ENCODE measurements around the gene RAE1.

Gene RAE1

DNA sequence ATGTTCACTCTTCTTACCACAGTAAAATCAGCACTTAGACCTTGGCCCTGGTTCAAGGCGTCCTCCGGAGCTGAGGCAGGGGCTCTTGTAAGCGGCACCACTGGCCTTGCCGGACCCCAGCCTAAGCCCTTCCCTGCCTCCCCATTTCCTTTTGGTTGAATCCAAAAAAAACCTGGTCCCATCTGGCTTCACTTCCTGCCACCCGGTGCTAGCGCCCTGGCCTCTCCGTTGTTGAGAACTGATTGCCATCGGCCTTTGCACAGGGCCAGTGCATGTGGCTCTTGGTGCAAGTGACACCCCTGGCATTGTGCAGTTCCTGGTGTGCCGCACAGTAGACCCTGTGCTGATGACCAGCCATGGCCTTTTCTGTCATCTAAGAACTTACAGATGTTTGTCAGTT lies 21.1 kb downstream of the RAE1 start:
- H3K4me3 ChIP-seq (ENCODE audit: low read depth, low read length), result no peak overlapping the region
- no peak for TF ChIP-seq CTCF (IDR thresholded peaks at IDR 0.05; ENCODE audit: low read depth, low read length, missing control alignments)
- no peak for DNase-seq (ENCODE audit: low read depth)

DNA sequence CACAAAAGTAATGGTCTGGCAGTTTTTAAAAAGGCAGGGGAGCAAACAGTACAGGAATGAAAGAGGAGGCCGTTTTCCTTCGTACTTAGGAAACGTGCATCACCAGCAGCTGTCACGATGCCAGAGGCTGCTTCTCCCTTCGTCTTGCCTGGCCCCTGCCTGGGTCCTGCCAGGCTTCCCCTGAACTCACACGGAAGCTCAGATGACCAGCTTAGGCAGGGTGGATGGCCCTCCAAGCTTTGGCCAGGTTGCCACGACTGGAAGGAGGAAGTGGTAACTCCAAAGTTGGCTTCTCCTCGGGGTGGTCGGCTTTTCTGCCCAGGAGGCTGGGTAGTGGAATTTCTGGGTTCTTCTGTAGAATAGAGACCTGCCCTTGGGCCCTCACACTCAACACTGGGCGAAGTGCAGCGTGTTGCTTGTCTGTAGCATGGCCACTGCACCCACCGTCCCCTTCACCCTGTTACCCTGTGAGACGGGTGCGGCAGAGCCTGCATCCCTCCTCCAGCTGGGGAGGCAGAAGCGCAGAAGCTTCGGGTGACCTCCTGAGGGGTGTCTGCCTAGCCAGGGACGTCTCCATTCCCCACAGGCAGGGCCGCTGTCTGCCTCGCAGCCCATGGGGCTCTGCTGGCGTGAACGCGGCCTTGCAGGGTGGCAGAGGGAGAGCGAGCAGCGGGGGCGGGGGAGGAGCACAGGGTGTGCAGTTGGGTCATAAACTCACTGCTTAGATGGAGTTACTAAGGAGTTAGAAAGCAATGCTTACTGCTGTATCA lies 21.7 kb downstream of the RAE1 start:
- TF ChIP-seq CTCF (IDR thresholded peaks at IDR 0.05; ENCODE audit: low read depth, low read length, missing control alignments), result no peak
- no peak for DNase-seq (ENCODE audit: low read depth)
- no peak overlapping the region for H3K4me3 ChIP-seq (ENCODE audit: low read depth, low read length)

DNA sequence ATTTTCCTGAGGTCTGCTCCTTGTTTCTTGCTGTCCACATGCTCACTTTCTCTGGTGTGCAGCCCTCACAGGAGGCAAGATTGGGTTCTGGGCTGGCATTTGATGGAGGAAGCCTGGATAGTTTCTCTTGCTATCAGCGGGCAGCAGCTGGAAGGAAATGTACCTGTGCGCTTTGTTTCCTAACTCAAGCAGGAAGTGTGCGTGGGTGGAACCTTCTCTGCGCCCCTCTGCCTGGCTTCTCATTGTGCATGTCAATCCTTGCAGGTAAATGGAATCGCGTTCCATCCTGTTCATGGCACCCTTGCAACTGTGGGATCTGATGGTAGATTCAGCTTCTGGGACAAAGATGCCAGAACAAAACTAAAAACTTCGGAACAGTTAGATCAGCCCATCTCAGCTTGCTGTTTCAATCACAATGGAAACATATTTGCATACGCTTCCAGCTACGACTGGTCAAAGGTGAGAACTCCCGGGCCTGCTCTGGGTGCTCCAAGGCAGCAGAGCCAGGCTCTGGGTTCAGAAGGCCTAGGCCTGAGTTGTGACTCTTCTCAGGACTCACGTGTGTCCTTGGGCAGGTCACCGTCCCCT lies 23.4 kb downstream of the RAE1 start:
- no peak for DNase-seq (ENCODE audit: low read depth)
- TF ChIP-seq CTCF (IDR thresholded peaks at IDR 0.05; ENCODE audit: low read depth, low read length, missing control alignments), result no peak
- H3K4me3 ChIP-seq (ENCODE audit: low read depth, low read length), result no peak overlapping the region

- DNase-seq (ENCODE audit: low read depth), result no peak
- no peak for TF ChIP-seq CTCF (IDR thresholded peaks at IDR 0.05; ENCODE audit: low read depth, low read length, missing control alignments)
- no peak overlapping the region for H3K4me3 ChIP-seq (ENCODE audit: low read depth, low read length)
Observed at GRCh38 chr20:57374931-57375651, 24.0 kb downstream of the RAE1 start.

DNA sequence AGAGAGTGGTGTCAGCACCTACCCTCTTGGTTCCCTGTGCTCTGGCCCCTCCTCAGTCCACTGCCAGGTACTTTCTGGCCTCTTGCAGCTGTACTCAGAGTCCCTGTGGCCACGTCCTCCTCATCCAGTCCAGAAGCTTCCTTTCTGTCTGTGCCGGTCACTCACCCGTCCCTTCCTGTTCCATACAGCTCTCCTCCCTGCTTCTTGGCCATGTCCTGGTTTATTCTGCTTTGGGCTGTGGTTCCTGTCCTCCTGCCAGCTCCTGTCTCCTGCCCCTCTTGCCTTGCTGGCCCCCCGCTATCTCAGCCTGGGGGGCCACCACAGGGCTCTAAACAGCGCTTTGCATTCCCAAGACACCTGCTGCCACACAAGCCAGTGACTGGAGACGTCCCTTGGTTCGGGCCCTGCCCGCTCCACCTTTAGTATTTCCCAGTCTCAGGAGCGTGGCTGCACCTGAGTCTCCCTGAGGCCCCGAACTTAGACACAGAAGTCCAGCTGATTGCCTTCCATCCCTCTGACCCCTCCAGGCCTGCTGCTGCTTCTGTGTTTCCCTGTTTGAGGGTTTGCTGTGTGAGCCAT lies 24.7 kb downstream of the RAE1 start:
- H3K4me3 ChIP-seq (ENCODE audit: low read depth, low read length), result no peak overlapping the region
- no peak for DNase-seq (ENCODE audit: low read depth)
- no peak for TF ChIP-seq CTCF (IDR thresholded peaks at IDR 0.05; ENCODE audit: low read depth, low read length, missing control alignments)

DNA sequence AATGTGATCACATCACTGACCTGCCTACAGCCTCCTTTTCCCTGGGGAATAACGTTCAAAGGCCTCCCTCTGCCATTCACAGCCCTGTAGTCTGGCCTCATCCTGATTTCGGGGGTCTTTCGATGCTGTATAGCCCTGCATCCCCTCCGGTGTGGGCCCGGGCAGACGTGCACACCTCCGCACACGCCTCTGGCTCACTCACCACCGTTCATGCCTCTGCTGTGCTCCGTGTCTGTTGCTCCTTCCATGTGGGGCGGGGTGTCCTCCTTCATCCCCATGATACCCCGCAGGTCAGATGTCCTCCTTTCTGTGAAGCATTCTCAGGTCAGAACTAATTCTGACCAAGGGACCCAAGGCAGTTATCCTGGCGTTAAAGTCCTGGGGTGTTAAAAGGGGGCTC lies 26.3 kb downstream of the RAE1 start:
- no peak for DNase-seq (ENCODE audit: low read depth)
- no peak for TF ChIP-seq CTCF (IDR thresholded peaks at IDR 0.05; ENCODE audit: low read depth, low read length, missing control alignments)
- H3K4me3 ChIP-seq (ENCODE audit: low read depth, low read length), result no peak overlapping the region

All from GM12864 (cell line).